Measurements from ENCODE around the gene APCDD1L.
"Not testable (repeated sequence)": the region's sequence is repeated elsewhere in the genome, so short reads cannot be mapped to it uniquely, and the experiment has no call there.

The APCDD1L gene

DNA sequence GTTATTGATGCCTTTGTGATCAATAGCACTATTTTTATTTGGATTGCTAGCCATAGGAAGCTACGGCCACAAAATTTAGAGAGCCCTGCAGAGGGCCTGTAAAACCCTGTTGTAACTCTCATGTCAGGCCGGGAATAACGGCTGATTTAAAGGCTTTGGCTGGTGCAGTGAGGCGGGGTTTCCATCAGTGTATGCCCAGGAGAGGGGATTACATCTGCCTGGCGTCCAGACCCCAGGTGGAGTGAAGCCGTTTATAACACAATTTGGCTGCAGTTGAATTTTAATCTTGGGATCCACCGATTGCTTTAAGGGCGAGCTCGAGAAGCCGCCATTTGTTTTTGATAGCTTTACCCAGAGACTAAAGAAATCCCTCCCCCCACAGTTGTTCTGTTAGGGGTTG, 29.1 kb upstream of the APCDD1L start:
- TF ChIP-seq CTCF (IDR thresholded peaks at IDR 0.05; ENCODE audit: insufficient read depth, missing control alignments), result no peak
- no peak for FAIRE-seq
- DNase-seq (ENCODE audit: insufficient read length, low spot score), result no peak

DNA sequence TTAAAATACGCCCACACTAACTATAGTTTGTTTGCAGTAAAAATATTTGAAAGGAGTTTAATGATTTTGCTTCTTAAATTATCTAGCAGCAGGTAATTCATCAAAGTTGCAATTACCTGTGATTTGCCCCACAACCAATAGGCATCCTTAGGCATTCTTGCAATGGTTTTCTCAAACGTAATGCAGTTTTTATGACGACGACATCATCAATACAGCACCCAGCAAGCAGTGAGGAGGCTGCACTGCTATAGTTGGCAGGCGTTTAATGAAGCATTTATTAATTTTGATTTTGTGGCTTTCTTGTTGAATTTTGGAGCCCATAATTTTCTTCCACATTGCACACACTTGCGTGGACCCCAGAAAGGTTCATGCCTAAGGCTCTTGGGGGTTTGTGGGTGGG, 28.1 kb upstream of the APCDD1L start:
- DNase-seq (ENCODE audit: insufficient read length, low spot score) (no peak), FAIRE-seq (no peak)
- no peak for TF ChIP-seq CTCF (IDR thresholded peaks at IDR 0.05; ENCODE audit: insufficient read depth, missing control alignments)

GRCh38 chr20:58542411-58543095, 27.4 kb upstream of the APCDD1L start:
- FAIRE-seq (no peak), DNase-seq (ENCODE audit: insufficient read length, low spot score) (no peak)
- no peak for TF ChIP-seq CTCF (IDR thresholded peaks at IDR 0.05; ENCODE audit: insufficient read depth, missing control alignments)

GRCh38 chr20:58542034-58542410, 26.8 kb upstream of the APCDD1L start:
- FAIRE-seq; DNase-seq (ENCODE audit: insufficient read length, low spot score): not testable (repeated sequence)

- FAIRE-seq, result no peak
- no peak for DNase-seq (ENCODE audit: insufficient read length, low spot score)
Measured at GRCh38 chr20:58538752-58539151, 23.6 kb upstream of the APCDD1L start.

DNA sequence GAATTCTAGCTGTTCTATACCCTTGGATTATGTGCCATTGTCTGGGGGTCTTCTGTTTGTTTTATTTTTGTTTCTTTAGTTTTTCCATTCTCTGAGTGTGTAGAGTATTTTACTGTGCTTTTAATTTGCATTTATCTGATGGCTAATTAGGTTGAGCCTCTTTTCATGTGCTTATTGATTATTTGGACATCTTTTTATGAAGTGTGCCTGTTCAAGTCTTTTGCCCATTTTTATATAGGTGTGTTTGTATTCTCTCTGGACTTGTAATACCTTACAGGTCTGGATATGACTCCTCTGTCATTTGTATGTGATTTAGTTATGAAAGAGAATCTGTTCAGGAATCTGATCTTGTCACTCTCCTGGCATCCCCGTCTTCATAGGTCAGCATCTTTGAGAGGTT, 22.6 kb upstream of the APCDD1L start:
- TF ChIP-seq CTCF (IDR thresholded peaks at IDR 0.05; ENCODE audit: insufficient read depth, missing control alignments), result no peak
- no peak for FAIRE-seq
- DNase-seq (ENCODE audit: insufficient read length, low spot score), result no peak

More at GRCh38 chr20:58538752-58539151, 23.6 kb upstream of the APCDD1L start:
- TF ChIP-seq CTCF (IDR thresholded peaks at IDR 0.05; ENCODE audit: insufficient read depth, missing control alignments), result no peak

DNA sequence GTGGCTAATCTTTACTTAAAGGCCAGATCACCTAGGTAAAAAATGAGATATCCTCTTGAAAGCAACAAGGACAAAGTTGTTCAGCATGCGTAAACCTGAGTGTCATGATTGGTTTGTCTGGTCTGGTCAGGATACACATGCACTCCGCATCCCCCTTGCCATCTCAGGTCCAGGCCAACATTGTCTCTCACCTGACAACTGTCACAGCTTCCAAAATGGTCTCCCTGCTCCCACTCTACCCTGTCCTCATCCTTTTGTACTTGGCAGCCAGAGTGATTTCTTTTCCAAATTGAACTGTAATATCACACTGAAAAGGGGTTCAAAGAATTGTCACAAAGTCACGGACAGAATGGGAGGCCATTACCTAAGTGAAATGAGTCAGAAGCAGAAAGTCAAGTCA, 21.1 kb upstream of the APCDD1L start:
- FAIRE-seq (no peak), DNase-seq (ENCODE audit: insufficient read length, low spot score) (no peak)
- no peak for TF ChIP-seq CTCF (IDR thresholded peaks at IDR 0.05; ENCODE audit: insufficient read depth, missing control alignments)

- no peak for DNase-seq (ENCODE audit: insufficient read length, low spot score)
- no peak for TF ChIP-seq CTCF (IDR thresholded peaks at IDR 0.05; ENCODE audit: insufficient read depth, missing control alignments)
- no peak for FAIRE-seq
Measured at GRCh38 chr20:58531657-58532056, 16.5 kb upstream of the APCDD1L start.

Data from D721Med (cell line).